ENCODE data around the gene FAM110A. TPM values are rescaled to one million over a fixed set of nuclear protein-coding genes. Genes with fewer than 3 reads are reported as not detected.

FAM110A gene
- polyA plus RNA-seq, 2 of the 4 experiments (the other 2 are of a cell fraction): 3.1 to 4.4 TPM

DNA sequence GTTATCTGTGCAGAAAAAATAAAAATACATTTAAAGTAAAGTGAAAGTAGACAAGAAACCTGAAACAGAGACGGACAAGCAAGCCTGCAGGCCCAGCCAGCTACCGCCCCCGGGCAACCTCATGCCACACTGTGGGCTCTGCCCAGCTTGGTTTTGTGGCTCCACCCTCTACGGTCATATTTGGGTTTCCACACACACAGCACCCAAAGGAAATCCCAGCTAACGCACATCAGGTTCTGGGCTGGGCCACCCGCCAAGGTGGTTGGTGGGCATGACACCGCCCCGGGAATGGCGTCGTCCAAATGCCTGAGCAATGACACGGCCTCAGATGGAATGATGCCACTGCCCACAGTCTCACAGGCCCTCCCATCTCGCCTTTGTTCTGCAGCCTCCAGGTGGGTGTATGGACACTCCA lies 22.9 kb downstream of the FAM110A start:
- Histone ChIP-seq H3K4me2 (peak overlapping the region; percentile 54), H3K4me3 (no peak overlapping the region), H3K9me3 (no peaks in the 10 kb centered on the region), H3K27ac (peak overlapping the region; percentile 31 to 77; a peak in 4 of 6 replicates), H3K4me1 (peaks cover 14% of the 10 kb centered on the region)
- CTCF ChIA-PET: interaction anchor here (0.6 to 11.8 kb wide), 7 partner anchors 13 to 249 kb away, joined by 3 to 78 read pairs (median 3); no protein-coding TSS in a partner anchor
- ATAC-seq (peak; percentile 81 to 89), FAIRE-seq (peak; percentile 32), DNase-seq (ENCODE audit: low read depth in 1 of 2, low spot score in 1 of 2) (peak; percentile 72 to 82)
- POLR2A ChIA-PET: interaction anchor here (0.8 to 1.0 kb wide), 3 partner anchors 20 to 99 kb away, joined by 3 to 5 read pairs (median 3); partner anchors contain the start of gene FAM110A
- TF ChIP-seq FOXS1 (CRISPR knock-in tag; IDR thresholded peaks at IDR 0.05) (no peak), KDM1A (IDR thresholded peaks at IDR 0.05; ENCODE audit: low read depth) (no peak), MAZ (IDR thresholded peaks at IDR 0.05; ENCODE audit: borderline replicate concordance, low read depth, low read length) (no peak), SMC3 (IDR thresholded peaks at IDR 0.05) (no peak), JUNB (IDR thresholded peaks at IDR 0.05) (no peak), NPAS2 (CRISPR knock-in tag; IDR thresholded peaks at IDR 0.05; ENCODE audit: borderline replicate concordance) (no peak), FOSL2 (IDR thresholded peaks at IDR 0.05) (no peak), FOSL2 (CRISPR knock-in tag; IDR thresholded peaks at IDR 0.05) (peak; percentile 39; the same call in 1 of the 2 replicates)
- TF ChIP-seq, protein P1, sequence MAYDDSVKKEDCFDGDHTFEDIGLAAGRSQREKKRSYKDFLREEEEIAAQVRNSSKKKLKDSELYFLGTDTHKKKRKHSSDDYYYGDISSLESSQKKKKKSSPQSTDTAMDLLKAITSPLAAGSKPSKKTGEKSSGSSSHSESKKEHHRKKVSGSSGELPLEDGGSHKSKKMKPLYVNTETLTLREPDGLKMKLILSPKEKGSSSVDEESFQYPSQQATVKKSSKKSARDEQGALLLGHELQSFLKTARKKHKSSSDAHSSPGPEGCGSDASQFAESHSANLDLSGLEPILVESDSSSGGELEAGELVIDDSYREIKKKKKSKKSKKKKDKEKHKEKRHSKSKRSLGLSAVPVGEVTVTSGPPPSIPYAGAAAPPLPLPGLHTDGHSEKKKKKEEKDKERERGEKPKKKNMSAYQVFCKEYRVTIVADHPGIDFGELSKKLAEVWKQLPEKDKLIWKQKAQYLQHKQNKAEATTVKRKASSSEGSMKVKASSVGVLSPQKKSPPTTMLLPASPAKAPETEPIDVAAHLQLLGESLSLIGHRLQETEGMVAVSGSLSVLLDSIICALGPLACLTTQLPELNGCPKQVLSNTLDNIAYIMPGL (CRISPR knock-in tag; IDR thresholded peaks at IDR 0.05; ENCODE audit: borderline replicate concordance): no peak
- TF ChIP-seq, protein P2, sequence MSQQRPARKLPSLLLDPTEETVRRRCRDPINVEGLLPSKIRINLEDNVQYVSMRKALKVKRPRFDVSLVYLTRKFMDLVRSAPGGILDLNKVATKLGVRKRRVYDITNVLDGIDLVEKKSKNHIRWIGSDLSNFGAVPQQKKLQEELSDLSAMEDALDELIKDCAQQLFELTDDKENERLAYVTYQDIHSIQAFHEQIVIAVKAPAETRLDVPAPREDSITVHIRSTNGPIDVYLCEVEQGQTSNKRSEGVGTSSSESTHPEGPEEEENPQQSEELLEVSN (IDR thresholded peaks at IDR 0.05; ENCODE audit: borderline replicate concordance, low read depth): peak; percentile 43; the same call in 1 of the 2 replicates
- TF ChIP-seq, protein P3, sequence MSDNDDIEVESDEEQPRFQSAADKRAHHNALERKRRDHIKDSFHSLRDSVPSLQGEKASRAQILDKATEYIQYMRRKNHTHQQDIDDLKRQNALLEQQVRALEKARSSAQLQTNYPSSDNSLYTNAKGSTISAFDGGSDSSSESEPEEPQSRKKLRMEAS (IDR thresholded peaks at IDR 0.05): peak; percentile 52
- TF ChIP-seq, protein P4, sequence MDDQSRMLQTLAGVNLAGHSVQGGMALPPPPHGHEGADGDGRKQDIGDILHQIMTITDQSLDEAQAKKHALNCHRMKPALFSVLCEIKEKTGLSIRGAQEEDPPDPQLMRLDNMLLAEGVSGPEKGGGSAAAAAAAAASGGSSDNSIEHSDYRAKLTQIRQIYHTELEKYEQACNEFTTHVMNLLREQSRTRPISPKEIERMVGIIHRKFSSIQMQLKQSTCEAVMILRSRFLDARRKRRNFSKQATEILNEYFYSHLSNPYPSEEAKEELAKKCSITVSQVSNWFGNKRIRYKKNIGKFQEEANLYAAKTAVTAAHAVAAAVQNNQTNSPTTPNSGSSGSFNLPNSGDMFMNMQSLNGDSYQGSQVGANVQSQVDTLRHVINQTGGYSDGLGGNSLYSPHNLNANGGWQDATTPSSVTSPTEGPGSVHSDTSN (IDR thresholded peaks at IDR 0.05): no peak
- 16% methylated on average over 12 of the region's 12 CpGs for WGBS (ENCODE audit: missing lambda C conversion rate)

DNA sequence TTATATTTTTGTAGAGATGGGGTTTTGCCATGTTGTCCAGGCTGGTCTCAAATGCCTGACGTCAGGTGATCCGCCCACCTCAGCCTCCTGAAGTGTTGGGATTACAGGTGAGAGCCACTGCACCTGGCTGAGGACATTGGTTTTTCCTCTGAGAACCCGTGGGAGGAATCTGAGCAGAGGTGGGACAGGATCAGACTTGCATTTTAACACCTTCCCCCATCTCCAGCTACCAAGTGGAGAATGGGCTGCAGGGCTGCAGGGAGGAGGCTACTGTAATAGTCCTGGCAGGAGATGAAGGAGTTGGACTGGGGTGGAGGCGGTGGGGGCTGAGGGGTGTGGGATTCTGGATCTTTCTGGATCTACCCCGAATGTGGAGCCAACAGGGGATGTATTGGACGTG lies 24.5 kb downstream of the FAM110A start:
- Histone ChIP-seq H3K27ac (no peak overlapping the region), H3K4me2 (no peak overlapping the region), H3K4me3 (no peak overlapping the region), H3K4me1 (peaks cover 14% of the 10 kb centered on the region), H3K9me3 (no peaks in the 10 kb centered on the region)
- TF ChIP-seq CBX2 (IDR thresholded peaks at IDR 0.05; ENCODE audit: borderline replicate concordance, low read depth) (no peak), CBX8 (IDR thresholded peaks at IDR 0.05) (no peak), MYC (IDR thresholded peaks at IDR 0.05; ENCODE audit: borderline replicate concordance, low read length) (no peak), SREBF2 (IDR thresholded peaks at IDR 0.05) (no peak), RNF2 (IDR thresholded peaks at IDR 0.05; ENCODE audit: borderline replicate concordance, low read depth) (no peak), EHF (CRISPR knock-in tag; IDR thresholded peaks at IDR 0.05) (no peak), FOSB (CRISPR knock-in tag; IDR thresholded peaks at IDR 0.05) (no peak), CHD4 (IDR thresholded peaks at IDR 0.05; ENCODE audit: borderline replicate concordance) (no peak), POLR2A (IDR thresholded peaks at IDR 0.05; ENCODE audit: low read length) (no peak), TP53 (CRISPR knock-in tag; IDR thresholded peaks at IDR 0.05) (no peak), RAD21 (conservative IDR thresholded peaks at IDR 0.05 in 1 of 2, IDR thresholded peaks at IDR 0.05 in 1 of 2) (no peak), ZSCAN20 (CRISPR knock-in tag; IDR thresholded peaks at IDR 0.05) (no peak), FOXS1 (CRISPR knock-in tag; IDR thresholded peaks at IDR 0.05) (no peak), RCOR1 (IDR thresholded peaks at IDR 0.05; ENCODE audit: low read depth, low read length) (no peak)
- TF ChIP-seq, protein P5, sequence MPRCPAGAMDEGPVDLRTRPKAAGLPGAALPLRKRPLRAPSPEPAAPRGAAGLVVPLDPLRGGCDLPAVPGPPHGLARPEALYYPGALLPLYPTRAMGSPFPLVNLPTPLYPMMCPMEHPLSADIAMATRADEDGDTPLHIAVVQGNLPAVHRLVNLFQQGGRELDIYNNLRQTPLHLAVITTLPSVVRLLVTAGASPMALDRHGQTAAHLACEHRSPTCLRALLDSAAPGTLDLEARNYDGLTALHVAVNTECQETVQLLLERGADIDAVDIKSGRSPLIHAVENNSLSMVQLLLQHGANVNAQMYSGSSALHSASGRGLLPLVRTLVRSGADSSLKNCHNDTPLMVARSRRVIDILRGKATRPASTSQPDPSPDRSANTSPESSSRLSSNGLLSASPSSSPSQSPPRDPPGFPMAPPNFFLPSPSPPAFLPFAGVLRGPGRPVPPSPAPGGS (IDR thresholded peaks at IDR 0.05): no peak
- TF ChIP-seq, protein P3 (IDR thresholded peaks at IDR 0.05): no peak
- TF ChIP-seq, protein P4 (IDR thresholded peaks at IDR 0.05): no peak
- POLR2A ChIA-PET: no interaction called here
- 67% methylated on average over 6 of the region's 6 CpGs for WGBS (ENCODE audit: missing lambda C conversion rate)
- FAIRE-seq: no peak
- ATAC-seq: no peak
- no peak for DNase-seq (ENCODE audit: low read depth in 1 of 2, low spot score in 1 of 2)
- CTCF ChIA-PET: interaction anchor here (1.0 to 11.8 kb wide), 5 partner anchors 29 to 99 kb away, joined by 3 to 78 read pairs (median 5); no protein-coding TSS in a partner anchor
